HG03571 (cell line): ENCODE data around the gene CHCHD6.

Source experiments
- ATAC-seq: cut with Tn5 transposase; IDR thresholded peaks from one replicate; pipeline ENCODE4 v1.9.1; 2021; ENCODE audit not compliant: unreplicated experiment

Gene CHCHD6

DNA sequence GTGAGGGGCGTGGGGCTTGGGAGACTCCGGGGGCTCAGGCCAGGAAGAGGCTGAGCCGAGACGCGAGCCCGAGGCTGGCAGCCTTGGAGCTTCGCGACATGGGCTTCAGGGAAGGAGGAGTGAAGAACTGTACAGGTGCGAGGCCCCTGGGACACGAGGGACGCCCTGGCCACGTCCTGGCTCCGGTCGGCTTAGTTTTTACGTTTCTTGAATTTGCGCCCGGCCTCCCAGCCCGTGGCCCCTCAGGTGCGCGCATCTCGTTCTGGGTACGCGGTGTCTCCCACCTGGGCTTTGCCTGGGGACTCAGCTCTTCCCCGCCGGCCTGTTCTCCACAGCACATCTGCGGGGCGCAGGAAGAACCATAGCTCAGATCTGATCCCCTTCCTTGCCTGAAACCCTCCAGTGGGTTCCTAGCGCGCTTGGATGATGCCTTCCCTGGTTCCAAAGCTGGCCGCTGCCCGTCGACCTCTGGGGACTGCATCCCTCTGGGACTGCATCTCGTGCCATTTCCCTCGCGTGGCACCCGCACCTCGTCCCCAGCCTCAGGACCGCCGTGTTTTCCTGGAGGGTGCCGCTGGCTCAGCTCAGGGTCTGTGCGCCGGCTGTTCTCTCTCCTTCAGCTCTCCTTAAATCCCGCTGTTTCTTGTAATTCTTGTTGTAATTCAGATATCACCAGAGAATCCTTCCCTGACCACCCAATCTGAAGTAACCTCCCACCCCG is 614 bp downstream of the CHCHD6 start:
- peak; percentile 9 for ATAC-seq

DNA sequence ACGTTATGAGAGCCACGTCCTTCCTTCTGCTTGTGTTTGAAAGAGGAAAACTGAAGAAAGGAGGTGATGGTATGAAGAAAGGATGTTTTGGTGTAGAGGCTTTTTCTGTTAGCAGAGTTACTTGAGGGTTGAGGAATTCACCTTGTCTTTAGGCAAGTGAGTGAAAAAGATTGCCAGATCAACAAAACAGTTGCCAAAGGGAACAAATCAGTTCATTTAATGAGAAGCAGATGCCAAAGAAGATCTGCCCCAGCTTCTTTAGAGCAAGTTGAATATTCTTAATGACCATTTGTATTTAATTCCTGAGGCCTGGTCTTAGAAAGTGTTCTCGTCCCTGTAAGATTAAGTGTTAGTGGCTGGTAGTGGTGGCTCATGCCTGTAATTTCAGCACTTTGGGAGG is 2.6 kb downstream of the CHCHD6 start:
- ATAC-seq: no peak

DNA sequence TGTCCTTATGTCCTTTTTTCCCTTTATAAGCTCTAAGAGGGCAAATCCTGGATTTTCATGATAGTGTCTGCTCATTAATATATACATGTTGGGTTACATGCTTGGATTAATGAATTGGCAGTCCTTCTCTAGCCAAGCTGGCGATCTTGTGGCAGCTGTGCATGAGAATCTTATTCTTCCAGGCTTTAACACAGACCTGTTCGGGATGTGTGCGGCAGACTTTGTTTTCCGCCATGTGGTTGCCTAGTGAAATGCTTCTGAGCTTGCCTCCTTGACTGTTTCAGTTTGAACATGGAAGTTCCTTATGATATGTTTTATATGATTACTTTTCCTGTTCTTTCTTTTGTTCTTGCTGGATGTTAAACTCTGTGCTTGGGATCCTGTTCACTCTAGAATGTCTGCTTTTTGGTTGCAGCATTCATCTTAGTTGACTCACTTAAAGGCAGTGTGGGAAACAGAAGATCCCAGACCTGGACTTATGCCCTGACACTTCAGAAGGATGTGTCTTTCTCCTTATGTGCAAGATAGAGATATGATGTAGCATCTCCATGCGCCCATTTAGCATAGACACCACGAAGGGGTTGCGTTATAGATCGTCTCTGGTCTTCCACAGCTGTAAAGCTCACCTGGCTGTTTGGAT is 7.2 kb downstream of the CHCHD6 start:
- no peak for ATAC-seq

DNA sequence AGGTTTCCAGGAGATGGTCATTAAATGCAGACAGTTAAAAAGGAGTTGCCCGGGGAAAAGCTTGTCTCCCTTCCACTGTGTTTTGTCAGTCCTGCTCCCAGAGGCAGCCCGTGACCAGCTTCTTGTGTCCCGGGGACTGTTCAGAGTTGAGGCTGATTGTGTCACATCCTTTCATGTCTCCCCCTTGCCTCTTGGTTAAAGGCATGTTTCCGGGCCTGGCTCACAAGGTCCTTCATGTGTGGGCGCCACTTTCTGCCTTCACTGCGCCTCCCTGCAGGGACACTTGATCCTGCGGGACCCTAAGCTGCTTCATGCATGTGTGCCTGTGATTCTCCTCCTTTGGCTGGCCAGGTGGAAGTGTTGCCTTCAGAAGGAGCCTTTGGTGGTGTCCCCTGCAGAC is 9.2 kb downstream of the CHCHD6 start:
- no peak for ATAC-seq

DNA sequence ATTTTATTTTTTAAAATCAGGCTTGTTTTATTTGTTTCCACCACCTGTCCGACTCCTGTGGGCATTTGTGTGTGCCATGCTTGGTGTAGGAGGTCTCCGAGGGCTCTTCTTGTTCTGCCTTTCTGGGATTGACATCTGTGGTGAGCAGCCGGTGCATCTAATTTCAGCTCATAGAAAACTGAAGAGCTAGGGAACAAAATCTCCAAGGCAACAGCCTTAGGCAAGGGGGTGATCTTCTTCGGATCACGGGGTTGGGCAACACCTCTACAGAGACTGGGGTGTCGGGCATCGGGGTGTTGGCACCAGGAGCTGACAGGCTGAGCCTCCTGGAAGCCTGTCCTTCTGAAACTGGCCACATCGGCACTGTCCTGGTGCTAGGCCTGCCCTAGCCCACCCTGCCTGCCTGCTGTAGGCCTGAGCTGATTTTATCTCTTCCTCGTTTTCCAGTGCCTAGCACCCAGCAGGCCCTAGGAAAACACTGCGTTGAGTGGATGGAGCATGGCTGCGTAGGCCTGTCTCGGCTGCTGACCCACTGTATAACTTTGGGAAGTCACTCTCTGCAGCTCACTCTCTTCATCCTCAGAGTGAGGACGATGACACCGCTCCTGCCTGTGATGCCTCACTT is 10.3 kb downstream of the CHCHD6 start:
- no peak for ATAC-seq

DNA sequence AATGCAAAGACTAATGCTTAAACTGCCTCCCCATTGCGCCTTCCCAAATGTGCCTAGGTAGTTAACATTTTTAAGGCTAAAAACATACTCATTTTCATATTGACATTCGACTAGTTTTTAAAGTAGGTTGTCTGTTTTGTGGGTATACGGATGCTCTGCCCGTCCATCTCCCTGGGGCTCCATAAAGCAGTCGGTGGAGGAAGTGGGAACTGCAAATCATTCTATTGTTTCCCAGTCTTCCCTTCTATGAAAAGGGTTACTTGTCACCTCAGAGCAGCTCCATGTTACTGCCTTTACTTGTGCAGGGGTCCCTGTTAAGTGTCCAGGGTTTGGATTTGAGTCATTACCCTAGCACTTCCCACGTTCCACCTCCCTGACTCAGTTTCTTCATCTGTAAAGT is 10.9 kb downstream of the CHCHD6 start:
- no peak for ATAC-seq

DNA sequence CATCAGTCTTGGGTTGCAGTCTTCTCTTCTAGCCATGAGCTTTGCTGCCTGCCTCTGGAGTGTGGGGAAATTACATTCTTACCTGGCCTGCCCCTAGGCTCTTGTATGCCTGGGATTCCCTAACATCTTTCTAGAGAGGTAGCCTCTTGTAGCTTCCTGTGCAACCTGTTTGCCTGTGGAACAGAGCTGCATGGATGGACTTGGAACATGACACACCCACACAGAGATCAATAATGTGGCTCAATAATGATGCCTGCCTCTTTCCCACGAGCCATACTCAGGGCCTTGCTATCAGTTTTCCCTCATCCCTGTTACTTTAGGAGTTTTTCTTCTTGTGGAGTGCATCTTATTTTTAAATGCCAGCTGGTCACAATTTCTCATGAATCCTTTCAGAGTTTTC is 11.4 kb downstream of the CHCHD6 start:
- ATAC-seq: no peak

DNA sequence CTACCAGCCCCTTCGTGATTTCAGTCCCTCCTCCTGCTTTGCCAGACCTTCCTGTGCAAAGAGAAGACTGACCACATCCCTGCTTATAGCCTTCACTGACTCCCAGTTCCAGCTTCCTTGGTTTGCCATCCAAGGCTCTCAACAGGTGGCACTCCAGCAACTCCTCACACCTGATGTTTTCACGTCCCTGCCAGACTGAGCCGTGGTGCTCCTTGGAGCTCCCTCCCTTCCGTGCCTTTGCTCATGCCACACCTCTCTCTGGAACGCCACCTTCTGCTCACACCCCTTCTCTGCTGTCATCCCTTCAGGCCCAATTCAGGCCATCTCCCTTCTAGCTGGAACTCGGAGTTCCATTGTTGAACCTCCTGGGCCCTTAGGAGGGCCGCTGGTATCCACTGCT is 12.0 kb downstream of the CHCHD6 start:
- no peak for ATAC-seq

DNA sequence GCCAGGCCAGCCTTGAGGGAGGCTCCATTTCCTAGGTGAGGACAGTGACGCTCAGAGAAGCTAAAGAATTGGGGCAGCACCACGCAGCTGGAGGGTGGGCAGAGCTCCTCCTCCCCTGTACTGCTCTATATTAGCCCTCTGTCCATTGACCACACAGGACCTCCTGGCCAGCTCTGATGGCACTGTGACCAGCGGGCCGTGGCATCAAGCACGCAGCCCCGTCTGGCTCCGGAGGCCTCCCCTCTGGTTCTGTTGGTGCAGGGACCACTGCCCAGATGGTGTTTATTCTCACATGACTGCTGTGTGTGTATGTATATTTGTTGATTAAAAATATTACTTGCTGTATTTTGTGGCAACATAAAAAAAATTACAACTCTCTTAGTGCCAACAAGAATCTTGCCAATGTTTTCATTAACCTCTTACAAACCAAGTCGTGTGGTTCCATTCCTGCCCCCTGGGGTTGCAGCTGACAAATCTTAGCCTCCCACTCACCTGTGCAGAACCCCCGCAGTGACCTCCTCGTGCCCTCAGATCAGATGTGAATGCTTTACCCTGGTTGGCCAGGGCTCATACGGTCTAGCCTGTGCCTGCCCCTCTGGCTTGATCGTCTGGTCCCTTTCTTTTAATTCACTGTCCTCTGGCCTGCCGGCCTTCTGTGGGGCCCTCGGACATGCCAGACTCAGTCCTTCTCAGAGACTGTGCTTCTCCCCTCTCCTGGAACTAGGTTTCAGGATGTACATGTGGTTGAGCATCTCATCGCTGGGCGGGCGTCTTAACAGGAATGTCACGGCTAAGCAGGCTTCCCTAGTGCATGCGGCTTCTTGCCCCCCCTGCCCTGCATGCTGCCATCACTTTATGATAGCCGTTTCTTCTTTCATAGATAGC is 14.8 kb downstream of the CHCHD6 start:
- no peak for ATAC-seq

DNA sequence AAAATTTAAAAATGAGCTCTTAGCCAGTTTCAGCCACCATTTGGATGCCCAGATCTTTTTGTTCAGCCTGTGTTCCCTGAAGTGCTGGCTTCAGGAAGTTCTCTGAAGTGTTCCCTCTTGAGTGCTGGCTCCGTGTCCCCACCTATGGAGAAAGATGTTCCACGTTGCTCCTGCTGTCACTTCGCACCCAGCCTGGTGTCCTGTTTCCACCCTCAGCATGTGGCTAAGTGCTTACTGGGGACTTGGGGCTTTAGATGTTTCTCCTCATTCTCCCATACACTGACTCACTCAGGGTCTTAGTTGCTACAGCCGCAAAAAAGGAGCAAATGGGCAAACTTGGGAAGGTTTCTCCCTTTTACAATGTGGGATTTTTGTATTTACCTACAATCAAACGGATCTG is 16.6 kb downstream of the CHCHD6 start:
- ATAC-seq: no peak

DNA sequence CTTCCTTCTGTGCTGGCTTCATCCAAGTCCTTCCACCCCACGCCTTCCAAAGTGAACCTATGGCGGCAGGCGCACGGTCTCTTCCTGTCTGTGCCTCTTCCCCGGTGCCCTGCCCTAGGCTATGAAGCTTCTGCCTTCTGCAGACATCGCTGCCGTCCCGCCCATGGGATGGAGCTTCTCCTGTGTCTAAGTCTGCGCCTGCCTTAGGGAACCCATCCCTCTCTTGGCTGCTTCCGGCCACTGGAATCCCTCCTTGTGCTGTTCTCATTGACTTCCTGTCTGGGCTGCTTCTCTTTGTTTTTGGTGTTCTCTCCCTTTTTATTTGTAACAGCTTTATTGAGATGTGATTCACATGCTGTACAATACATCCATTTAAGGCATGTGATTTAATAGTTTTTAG is 17.2 kb downstream of the CHCHD6 start:
- ATAC-seq: no peak

DNA sequence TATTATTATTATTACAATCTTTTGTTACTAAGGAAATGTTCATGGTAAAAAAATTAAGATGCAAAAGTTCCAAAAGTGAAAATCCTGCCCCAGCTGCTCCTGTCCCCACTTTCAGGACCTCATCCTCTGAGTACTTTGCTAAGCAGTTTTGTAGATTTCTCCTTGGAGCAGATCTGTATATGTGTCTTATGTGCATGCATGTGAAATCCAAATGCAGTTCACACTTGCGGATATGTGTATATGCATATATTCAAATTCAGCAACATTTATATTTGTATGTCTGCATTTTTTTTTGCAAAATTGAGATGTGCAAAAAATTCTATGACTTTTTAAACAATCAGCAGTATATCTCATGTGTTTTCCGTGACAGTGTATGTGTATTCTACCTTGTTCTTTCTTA is 19.2 kb downstream of the CHCHD6 start:
- ATAC-seq: no peak

DNA sequence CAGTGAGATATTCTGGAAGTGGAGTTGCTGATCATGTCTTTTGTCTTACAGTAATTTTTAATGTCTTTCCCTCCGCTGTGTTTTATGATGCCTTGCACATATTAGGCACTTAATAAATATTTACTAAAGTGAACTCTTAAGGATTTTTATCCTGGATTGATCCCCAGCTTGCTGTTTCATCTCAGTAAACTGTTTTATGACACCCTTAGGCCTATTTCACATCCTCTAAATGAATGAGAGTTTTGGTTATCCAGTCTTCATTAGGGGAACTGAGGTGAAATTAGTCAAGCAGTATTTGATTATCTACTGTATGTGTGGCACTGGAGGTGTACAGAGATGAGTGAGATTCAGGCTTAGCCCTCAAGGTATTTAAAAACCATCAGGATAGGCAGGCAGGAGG is 19.8 kb downstream of the CHCHD6 start:
- no peak for ATAC-seq

DNA sequence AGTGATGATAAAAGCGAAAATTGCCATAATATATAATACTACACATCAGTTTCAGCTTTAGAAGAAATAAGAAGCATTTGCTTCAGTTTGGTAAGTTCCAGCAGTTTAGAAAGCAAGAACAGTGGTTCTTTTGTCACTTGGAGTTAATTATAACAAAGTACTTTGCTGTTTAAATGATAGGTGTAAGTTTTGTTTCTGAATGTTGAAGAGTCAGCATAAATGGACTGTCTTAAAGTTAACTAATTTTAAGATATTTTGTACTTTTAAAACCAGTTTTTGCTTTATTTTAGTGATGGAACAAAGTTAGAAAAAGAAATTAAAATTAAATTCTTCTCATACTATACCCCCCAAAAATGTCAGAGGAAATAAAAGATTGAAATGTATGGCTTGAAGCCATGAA is 24.6 kb downstream of the CHCHD6 start:
- ATAC-seq: no peak

DNA sequence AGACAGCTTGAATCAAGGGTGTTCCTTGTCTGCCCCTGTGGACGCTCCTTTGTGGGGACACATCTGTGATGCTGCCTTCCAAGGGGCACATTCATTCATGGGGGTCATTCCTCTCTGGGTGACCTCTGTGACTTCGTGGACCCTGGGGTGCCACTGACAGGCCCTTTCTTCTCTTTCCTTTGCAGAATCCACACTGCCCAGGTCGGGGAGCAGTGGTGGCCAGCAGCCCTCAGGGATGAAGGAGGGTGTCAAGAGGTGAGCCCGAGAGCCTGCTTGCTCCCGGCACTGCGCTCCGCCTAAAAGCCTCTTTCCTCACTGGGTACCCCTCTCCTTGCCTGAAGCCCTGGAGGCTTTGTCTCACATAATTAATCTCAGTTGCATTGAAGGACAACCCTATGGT is 26.3 kb downstream of the CHCHD6 start:
- no peak for ATAC-seq

DNA sequence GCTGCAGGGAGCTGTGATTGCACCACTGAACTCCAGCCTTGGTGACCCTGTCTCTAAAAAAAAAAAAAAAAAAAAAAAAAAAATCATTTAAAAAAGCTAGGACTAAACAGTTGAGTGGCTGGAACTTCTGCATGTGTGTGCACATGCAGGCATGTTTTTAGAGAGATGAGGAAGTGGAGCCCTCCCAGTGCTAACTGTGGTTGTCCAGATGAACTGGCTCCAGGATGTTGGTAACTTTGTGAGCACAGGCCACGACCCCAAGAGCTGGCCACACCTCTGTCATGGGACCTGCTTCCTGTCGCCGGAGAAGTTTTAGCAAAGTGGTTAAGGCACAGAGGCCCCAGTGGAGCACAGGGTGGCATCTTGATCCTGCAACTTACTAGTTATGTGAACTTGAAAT is 27.0 kb downstream of the CHCHD6 start:
- ATAC-seq: peak; percentile 61

DNA sequence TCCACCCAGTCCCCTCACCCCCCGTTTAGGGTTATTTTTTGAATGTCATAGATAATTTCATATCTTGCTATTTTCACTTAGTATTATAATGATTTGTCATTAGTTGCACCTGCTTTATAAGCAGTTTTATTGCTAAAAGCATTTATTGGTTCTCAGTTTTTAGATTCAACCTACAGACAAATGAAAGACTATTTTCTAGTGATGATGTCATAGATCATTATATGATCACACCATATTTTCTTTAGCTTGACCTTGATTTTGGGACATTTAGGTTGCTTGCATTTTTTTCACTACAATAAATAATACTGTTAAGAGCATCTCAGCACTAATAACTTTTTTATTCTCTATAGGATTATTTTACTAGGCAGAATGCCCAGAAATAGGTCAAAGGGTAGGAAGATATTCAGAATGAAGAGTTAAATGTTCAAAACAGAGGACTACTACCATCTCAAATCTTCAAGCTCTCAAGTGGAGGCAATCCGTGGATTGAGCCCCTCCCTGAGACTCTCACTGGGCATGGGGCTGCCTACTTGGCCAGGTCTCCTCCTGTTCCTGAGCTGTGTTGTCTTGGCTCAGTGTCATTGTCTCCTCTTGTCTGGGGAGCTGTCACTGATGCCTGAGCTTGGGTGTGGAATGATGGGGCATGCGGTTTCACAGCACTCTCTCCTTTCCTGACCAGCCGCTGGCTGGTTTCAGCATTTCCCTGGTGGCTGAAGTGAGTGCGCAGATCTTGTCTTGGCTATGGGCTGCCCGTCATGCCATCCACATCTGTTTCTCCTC is 28.4 kb downstream of the CHCHD6 start:
- ATAC-seq: no peak

DNA sequence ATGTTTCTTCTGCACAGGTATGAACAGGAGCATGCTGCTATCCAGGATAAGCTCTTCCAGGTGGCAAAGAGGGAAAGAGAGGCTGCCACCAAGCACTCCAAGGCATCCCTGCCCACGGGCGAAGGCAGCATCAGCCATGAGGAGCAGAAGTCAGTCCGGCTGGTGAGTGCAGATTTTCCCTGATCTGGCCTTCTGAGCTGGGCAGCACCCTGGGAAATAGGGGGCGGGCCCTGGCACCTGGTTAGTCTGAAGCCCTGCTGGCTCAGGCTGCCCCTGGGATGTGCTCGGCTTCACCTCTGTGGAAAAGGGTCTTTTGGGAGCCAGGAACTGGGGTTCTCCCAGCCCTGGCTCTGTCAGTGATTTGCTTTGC is 29.0 kb downstream of the CHCHD6 start:
- ATAC-seq: no peak

DNA sequence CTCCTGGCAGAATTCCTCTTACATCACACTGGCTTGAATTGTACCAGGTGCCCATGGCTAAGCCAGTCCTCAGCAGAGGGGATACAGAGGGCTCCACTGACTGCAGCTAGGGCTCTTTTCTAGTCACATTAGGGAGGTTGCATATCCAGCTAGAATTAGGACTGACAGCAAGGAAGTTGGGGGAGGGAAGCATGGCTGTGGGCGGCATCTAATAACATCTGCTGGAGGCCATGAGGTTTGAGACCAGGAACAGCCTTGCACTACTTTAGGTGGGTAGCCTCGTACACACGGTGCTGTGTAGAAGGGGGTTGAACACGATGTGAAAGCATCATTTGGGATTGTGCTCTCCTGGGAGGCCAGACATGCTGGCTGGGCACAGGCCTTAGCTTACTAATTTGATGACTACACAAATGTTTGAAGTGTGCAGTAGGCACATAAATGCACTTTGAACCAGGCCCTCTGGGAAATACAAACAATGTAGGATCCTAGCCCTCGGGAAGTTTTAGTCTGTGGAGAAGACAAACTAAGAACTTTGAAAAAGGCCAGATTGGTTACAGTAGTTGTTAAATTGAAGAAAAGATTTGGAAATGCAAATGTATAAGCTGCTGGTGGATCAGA is 30.2 kb downstream of the CHCHD6 start:
- ATAC-seq: no peak

DNA sequence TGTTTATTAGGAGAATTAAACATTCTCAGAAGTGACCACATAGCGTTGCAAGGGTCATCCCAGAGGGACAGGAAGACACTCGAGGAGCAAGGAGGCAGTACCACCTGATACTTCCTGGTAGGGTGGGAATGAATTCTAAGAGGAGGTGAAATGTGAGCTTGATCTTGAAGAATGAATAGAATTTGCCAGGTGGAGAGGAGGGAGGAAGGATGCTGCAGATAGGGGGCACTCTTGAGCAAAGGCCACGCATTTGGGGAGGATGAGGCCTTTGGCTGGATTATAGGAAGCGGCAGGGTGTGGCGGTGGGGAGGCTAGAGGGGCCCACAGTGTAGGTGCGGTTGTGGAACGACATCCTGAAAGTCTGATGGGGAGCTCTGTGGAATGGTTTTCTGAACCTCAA is 33.5 kb downstream of the CHCHD6 start:
- ATAC-seq: no peak
